Stimulated activated CD8-positive, alpha-beta memory T cell treated with anti-CD3 and anti-CD28 coated beads, Interleukin-15, amount 100 ng/mL, for 4 hours (primary cell): Measurements from ENCODE around the gene NCOR1.
A peak's percentile ranks its signal among the peaks of the same experiment; 100 is the strongest.
"Not testable (repeated sequence)": the region's sequence is repeated elsewhere in the genome, so short reads cannot be mapped to it uniquely, and the experiment has no call there.

Experiments
- DNase-seq, 2 donors: peaks; one replicate each; pipeline ENCODE4 v3.0.0-alpha.2; 2020; ENCODE audit warnings: low read depth in 2 of 2

NCOR1 gene

DNA sequence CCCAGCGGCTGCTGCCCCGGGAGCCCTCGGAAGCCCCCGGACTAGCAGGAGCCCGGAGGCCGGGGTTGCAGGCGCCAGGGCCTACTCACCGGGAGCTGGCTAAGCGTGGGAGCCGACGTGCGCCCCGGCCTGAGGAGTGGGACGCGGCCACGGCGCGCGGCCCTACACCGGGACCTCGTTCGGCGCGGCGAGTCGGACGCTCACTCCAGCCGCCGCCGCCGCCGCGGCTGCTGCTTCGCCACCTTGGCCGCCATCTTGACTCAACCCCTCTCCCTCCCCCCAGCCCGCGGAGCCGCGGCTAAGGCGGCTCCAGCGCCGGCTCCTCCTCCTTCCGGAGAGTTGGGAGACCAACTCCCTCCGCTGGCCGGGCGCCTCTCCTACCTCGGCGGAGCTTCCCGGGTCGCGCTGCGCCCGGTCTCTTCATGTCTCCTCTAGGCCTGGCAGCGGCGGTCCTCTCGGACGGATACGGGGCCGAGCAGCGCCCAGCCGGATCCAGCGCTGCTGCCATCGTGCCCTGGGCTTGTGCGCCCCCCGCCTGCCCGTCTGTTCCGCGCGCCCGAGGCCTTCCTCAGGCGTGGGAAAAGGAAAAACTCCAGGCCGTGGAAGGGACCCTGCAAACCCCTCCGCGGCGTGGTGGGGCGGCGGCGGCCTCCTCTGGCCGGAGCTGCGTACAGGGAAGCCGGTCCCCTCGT is at the start of gene NCOR1:
Gene NCOR1 (minus strand): TSS at position 262 of the 692 bp plus-strand sequence. CDS start 20,965 bp downstream, outside the sequence.
- peak; percentile 74 to 79 for DNase-seq

DNA sequence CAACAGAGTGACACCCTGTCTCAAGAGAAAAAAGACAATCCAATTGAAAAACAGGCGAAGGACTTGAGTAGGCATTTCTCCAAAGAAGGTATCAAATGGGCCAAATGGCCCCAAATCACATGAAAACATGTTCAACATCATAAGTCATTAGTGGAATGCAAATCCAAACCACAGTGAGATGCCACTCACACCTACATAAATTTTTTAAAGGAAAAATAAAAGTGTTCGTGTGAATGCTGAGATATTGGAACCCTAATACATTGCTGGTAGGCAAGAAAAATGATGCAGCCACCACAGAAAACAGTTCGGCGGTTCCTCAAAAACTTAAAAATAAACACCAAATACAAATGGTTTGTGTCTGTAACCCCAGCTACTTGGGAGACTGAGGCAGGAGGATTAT is 46.9 kb upstream of the NCOR1 start:
- DNase-seq: no peak

DNA sequence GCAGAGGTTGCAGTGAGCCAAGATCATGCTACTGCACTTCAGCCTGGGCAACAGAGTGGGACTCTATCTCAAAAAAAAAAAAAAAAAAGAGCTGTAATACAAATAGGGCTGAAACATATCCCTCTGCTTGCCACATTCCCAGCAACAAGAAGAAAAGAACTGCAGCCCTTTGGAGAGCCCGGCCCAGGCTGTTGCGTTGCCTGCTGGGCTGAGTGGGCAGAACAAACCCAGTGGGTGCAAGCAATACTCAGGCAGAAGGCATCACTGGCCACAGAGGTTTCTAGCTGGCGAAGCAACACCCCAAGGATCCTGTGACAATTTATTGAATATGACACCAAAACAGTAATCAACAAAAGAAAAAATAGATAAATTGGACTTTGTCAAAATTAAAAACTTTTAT is 45.7 kb upstream of the NCOR1 start:
- no peak for DNase-seq

DNA sequence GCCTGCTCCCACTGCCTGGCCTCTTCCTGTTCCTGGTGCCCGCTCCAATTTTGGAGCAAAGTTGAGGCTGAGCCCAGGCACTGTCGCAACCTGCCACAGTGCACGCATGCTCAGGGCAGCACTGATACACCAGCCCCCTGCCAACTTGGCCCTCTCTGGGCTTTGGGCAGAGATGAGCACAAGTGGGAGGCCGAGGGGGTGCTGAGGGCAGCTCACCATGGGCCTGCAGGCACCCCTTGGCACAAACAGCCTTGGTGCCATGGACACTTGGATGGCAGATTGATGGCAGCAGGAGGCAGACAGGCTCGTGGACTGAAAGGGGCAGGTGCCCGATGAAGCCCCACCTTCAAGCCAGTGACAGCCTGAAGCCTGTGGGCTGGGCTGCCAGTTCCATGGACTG is 44.6 kb upstream of the NCOR1 start:
- DNase-seq: no peak

DNA sequence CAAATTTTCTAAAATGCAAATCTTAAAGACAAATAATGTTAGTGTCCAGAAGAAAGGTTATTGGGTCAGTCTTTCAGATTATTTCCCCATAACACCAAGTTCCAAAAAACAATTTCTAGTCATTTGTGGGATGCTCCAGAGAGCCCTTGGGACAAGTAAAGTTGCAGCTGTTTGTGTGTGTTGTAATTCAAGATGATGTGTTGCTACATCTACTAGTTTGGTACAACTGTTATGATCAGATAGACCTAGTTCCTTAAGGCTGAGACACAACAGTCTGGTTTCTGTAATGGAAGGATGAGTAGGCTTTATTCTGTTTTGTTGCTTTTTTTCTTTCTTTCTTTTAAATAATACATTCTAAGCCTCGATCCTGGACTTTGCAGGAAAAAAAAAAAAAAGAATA is 43.6 kb upstream of the NCOR1 start:
- DNase-seq: no peak

DNA sequence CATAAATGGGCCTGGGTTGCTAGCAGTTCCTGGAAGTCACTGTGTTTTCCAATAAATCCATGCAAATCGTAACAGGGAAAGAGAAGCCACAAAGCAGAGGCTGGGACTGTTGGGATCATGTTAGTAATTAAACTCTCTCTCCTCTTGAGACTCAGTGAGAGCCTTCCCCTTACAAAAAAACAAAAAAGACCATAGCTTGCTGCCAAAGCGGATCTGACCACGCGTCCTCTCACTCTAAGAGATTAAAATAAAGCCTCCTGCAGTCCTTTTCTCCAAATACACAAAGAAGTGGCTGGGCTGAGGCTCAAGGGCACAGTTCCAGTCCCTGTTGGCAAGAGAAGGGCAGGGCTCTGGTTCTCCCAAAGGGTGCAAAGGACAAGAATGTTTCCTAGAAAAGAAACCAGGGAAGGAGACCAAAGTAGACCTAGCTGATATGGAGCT is 40.2 kb upstream of the NCOR1 start:
- no peak for DNase-seq

DNA sequence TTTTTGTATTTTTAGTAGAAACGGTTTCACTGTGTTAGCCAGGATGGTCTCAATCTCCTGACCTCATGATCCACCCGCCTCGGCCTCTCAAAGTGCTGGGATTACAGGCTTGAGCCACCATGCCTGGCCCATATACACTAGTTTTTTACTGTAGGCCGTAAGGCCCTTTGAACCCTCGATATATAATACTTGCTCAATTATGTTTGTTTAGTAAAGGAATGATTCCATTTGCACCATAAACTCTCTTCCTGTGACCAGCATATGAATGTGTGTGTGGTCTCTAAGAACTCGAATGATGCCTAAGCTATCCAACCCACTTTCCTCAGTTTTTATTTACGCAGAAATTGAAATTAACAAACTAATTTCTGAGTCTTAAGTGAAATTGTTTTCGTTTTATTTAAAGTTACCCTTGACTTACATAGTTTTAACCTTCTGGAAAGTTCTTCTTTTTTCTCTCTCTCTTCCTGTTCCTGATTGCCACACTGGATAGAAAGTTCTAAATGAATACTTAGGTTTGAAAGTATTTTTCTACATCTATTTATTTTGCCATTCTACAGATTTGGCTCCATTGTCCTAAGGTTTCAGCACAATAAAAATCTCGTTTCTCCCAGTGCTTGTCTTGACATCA is 39.6 kb upstream of the NCOR1 start:
- no peak for DNase-seq

DNA sequence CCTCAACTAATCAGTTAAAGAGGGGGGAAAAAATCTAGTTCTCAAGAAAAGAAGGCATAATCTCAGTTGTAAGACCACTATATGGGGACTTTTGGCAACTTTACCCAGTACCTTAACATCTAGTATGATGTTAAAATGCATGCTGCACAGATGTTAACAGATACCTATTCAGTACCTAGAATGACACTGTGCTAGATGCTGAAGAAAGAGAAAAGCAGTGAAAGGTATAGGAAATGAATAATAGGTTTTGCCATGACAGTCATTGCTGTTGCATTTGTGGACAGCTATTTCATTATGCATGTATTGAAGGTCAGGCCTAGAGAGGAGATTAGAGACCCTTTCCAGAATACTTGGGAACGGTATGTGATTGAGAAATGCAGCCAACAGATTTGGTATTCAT is 36.2 kb upstream of the NCOR1 start:
- DNase-seq: no peak

DNA sequence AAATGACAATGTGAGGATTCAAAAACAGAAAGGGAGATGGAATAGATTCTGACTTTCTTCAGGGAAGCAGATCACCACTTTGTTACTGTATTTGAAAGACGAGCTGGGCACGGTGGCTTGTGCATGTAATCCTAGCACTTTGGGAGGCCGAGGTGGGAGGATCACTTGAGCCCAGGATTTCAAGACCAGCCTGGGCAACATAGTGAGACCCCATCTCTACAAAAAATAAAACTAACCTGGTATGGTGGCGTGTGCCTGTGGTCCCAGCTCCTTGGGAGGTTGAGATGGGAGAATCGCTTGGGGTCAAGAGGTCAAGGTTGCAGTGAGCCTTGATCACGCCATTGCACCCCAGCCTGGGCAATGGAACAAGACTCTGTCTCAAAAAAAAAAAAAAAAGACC is 35.7 kb upstream of the NCOR1 start:
- DNase-seq: no peak

DNA sequence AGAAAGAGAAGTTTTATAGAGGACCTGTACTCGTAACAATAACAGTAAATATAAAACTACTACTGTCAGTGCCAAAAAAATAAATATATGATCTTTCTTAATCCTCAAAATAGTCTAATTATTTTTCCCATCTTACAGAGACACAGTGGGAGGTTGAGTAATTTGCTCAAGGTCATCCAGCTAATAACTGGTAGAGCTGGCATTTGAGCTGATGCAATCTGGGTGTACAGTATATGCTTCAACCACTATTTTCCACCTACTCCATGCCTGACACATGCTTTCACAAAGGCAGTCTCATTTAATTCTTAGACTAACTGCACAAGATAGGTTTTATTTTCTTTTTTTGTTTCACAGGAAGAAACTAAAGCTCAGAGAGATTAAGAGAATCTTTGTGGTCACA is 35.3 kb upstream of the NCOR1 start:
- no peak for DNase-seq

DNA sequence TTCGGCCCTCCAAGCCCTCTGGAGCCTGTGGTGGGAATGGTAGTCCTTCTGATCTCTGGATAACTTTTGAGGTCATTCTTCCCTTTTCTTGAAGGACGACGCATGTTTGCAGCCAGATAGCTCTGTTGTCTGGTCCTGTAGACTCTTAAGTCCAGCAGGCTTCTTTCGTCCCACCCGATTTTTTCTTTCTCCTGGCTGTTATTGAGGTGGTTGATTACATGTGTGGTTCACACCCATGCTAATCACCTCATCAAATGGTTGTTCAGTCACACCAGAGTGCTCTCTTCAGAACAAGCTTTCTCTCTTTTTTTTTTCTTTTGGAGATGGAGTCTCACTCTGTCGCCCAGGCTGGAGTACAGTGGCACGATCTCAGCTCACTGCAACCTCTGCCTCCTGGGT is 32.3 kb upstream of the NCOR1 start:
- no peak for DNase-seq

DNA sequence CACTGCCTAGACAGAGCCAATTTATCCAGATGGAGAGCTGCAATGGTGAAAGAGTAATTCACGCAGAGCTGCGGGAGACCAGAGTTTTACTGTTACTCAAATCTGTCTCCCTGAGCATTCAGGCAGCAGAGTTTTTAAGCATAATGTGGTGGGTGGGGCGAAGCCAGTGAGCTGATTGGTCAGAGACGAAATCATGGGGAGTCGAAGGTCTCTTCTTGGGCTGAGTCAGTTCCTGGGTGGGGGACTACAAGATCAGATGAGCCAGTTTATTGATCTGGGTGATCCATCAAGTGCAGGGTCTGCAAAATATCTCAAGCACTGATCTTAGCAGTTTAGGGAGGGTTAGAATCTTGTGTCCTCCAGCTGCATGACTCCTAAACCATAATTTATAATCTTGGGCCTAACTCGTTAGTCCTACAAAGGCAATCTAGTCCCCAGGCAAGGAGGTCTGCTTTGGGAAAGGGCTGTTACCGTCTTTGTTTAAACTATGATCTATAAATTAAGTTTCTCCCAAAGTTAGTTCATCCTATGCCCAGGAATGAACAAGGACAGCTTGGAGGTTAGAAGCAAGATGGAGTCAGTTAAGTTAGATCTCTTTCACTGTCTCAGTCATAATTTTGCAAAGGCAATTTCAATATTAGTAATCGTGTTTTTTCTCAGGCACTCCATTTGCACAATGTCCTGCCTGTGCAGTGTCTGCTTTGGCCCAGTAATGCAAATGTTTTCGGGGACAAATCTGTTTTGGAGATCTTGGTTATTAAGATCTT is 28.6 kb upstream of the NCOR1 start:
- no peak for DNase-seq

DNA sequence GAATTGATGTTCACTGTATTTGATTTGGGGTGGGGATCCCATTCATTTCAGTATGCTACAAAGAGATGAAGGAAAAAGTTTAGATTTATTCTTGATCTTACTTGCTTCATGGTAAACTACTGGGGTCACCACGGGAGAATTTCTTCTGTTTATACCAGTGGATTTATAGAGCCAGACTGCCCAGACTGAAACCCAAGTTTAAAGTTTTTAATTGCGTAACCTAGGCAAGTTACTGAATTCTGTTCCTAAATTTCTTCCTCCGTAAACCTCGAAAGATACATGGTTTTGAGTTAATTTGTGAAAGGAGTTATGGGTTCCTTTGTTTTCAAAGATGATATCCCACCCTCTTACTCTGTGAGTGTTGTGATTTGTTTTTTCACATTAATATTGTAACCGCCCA is 28.1 kb upstream of the NCOR1 start:
- DNase-seq: no peak

DNA sequence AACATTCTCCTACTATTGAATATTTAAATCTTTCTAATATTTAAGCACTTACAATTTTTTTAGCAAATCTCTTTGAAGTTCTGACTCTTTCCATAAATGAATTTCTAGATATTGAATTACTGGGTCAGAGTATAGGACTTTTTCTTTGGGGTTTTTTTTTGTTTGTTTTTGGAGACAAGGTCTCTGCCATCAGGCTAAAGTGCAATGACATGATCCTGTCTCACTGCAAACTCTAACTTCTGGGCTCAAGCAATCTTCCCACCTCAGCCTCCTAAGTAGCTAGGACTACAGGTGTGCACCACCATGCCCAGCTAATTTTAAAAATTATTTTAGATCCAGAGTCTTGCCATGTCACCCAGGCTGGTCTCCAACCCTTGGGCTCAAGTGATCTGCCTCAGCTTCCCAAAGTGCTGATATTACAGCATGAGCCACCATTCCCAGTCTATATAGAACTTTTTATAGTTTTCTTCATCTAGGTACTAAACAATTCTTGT is 26.6 kb upstream of the NCOR1 start:
- DNase-seq: no peak

DNA sequence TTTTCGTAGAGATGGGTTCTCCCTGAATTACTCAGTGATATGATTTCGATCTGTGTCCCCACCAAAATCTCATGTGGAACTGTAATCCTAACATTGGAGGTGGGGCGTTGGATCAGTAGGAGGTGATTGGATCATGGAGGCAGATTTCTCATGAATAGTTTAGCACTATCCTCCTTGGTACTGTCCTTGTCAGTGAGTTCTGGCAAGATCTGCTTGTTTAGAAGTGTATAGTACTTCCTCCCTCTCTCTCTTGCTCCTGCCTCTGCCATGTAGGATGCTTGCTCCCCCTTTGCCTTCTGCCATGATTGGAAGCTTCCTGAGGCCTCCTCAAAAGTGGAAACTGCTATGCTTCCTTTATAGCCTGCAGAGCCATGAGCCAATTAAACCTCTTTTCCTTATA is 24.6 kb upstream of the NCOR1 start:
- DNase-seq: no peak

DNA sequence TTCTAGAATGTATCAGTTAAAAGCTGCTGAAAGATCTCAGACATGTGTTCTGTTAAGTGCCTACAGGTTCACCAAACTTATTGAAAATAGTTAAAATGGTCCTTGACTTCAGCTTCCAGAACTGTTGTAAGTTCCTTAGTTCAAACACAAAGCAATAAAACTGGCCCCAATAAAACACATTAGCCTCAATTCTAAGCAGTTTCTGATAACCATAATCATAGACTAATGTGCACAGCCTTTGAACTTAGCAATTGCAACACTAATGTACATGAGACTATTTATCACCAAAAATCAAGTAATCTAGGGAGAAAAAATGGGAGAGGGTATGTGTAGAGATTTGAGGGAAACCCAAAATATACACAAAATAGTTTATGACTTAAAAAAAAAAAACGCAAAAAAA is 17.1 kb upstream of the NCOR1 start:
- DNase-seq: no peak

DNA sequence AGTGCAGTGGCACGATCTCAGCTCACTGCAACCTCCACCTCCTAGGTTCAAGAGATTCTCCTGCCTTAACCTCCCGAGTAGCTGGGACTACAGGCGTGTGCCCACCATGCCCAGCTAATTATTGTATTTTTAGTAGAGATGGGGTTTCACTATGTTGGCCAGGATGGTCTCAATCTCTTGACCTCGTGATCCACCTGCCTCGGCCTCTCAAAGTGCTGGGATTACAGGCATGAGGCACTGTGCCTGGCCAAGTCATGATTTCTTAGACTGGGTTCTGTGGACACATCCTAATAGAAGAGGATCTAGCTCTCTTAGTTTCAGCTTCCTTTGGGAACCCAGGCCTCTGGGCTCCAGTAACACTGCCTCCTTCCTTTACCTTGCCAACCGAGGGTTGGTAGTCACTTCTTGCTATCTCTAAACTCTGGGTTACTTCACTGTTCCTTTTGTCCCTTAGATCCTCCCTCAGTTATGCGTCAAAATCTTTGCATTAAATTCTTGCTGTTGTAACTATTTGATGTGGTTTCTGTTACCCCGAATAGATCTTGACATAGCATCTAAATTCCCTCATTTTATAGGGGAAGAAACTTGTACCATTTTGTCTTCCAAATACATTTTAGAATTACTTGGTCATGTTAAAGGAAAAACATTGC is 14.7 kb upstream of the NCOR1 start:
- not testable (repeated sequence) for DNase-seq

DNA sequence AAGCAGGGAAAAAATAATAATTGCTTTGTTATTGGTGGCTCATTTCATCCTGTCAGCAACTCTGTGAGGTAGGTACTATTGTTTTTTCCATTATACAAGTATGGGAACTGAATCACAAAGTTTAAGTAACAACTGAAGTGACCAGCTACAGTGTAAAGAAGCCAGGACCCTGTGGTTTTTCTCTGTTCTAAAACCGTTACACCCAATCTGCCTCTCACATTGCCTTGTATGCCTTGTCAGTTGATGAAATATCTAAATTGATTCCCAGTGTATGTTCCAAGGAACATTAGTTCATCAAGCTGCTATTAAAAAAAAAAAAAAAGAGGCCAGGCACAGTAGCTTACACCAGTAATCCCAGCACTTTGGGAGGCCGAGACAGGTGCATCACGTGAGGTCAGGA is 7.1 kb upstream of the NCOR1 start:
- no peak for DNase-seq

DNA sequence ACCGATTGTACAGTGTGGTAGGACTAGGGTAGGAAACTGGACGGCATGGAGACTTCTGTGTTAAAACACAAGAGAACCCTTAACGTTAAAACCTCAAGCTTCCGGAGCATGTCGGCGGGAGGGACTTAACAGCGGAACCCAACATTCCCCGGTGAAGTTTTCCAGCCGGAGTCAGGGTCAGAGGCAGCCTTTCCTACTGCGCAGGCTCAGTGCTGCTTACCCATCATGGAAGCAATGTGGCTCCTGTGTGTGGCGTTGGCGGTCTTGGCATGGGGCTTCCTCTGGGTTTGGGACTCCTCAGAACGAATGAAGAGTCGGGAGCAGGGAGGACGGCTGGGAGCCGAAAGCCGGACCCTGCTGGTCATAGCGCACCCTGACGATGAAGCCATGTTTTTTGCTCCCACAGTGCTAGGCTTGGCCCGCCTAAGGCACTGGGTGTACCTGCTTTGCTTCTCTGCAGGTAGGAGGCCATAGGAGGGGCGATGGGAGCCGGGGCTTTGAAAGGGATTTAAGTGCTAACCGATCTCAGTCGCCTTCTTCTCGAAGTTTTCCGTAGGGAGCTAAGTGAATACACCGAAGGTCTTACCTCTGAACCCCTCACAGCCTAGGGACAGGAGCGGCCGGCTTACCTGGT is 1.8 kb upstream of the NCOR1 start, which contains the start of gene PIGL:
Gene PIGL (plus strand): TSS at position 209 of the 634 bp plus-strand sequence. CDS start 17 bp downstream, at position 226.
- DNase-seq: peak; percentile 74 to 82

DNA sequence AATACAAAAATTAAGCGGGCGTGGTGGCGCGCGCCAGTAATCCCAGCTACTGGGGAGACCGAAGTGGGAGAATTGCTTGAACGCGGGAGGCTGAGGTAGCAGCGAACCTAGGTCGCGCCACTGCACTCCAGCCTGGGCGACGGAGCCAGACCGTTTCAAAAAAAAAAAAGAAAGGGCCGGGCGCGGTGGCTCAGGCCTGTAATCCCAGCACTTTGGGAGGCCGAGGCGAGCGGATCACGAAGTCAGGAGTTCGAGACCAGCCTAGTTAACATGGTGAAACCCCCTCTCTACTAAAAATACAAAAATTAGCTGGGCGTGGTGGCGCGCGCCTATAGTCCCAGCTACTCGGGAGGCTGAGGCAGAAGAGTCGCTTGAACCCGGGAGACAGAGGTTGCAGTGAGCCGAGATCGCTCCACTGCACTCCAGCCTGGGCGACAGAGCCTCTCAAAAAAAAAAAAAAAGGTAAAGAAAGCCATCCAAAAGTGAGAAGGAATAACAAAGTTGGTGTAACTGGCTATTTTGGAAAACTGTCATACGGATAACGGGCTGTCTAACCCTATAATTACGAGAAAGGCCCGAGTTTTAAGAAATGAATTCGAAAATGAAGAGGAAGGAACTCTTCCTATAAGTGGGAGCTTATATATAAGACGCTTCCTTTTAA is 1.1 kb upstream of the NCOR1 start:
- not testable (repeated sequence) for DNase-seq

DNA sequence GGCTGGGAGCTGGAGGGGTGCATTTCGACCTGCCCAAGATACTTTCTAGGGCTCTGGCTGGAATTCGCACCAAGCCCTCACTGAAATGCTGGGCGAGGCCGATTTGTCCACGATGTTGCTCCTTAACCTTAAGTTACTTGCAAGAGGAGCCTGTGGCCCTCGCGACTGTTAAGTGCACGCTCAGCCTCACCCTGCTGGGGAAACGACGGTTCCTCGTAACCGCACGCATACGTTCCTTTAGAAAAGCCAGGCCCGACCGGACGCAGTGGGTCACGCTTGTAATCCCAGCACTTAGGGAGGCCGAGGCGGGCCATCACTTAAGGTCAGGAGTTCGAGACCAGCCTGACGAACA is 607 bp upstream of the NCOR1 start:
- DNase-seq: no peak
